HepG2 (cell line): ENCODE measurements around the gene NCAPD2. TPM values are rescaled to one million over a fixed set of nuclear protein-coding genes. Genes with fewer than 3 reads are reported as not detected.

Experiments
- BRD4 ChIP-seq: sonication (generic); formaldehyde crosslinking; IDR thresholded peaks from 2 replicates; pipeline ENCODE4 v1.4.0; 2020; ENCODE audit warnings: missing genetic modification reagents
- CBFB ChIP-seq: sonication (generic); formaldehyde crosslinking; IDR thresholded peaks from 2 replicates; pipeline ENCODE4 v1.4.0; 2020; ENCODE audit warnings: missing genetic modification reagents
- CHD2 ChIP-seq: IDR thresholded peaks from 2 replicates; pipeline ENCODE4 v1.6.1; 2011; ENCODE audit warnings: low read depth, low read length, improper control_type of control experiment
- EEA1 ChIP-seq: sonication (generic); formaldehyde crosslinking; IDR thresholded peaks from 2 replicates; pipeline ENCODE4 v1.5.1; 2020; ENCODE audit warnings: mild to moderate bottlenecking, missing genetic modification reagents, borderline replicate concordance
- FOXK2 ChIP-seq: fragments of 450-650 bp; IDR thresholded peaks from 2 replicates; pipeline ENCODE4 v1.6.1; 2016
- HDAC6 ChIP-seq: fragments of 200-600 bp; sonication (generic); IDR thresholded peaks from 2 replicates; pipeline ENCODE4 v1.7.0; 2017; ENCODE audit warnings: mild to moderate bottlenecking, antibody characterized with exemption, low read length, low read depth
- HNRNPK ChIP-seq: fragments of 200-400 bp; formaldehyde crosslinking; IDR thresholded peaks from 2 replicates; pipeline ENCODE4 v1.6.1; 2018; ENCODE audit warnings: low read length, low read depth, moderate library complexity, mild to moderate bottlenecking; ENCODE audit not compliant: poor library complexity, severe bottlenecking
- HNRNPLL ChIP-seq: fragments of 200-400 bp; formaldehyde crosslinking; IDR thresholded peaks from 2 replicates; pipeline ENCODE4 v1.6.1; 2017; ENCODE audit warnings: mild to moderate bottlenecking, low read depth, low read length; ENCODE audit not compliant: poor library complexity, severe bottlenecking
- JUNB ChIP-seq: sonication (generic); formaldehyde crosslinking; IDR thresholded peaks from 2 replicates; pipeline ENCODE4 v1.8.0; 2022; ENCODE audit warnings: missing genetic modification reagents, mild to moderate bottlenecking, borderline replicate concordance
- MXI1 ChIP-seq: IDR thresholded peaks from 3 replicates; pipeline ENCODE4 v1.6.1; 2012; ENCODE audit warnings: low read depth, low read length, inconsistent platforms, borderline replicate concordance
- NFIC ChIP-seq: IDR thresholded peaks from 2 replicates; pipeline ENCODE4 v1.6.1; 2012; ENCODE audit warnings: mild to moderate bottlenecking, low read length, inconsistent platforms
- NFYB ChIP-seq: sonication (generic); formaldehyde crosslinking; IDR thresholded peaks from 2 replicates; pipeline ENCODE4 v1.4.0; 2020; ENCODE audit warnings: missing genetic modification reagents
- PITX1 ChIP-seq: sonication (generic); formaldehyde crosslinking; IDR thresholded peaks from 2 replicates; pipeline ENCODE4 v1.5.1; 2020; ENCODE audit warnings: mild to moderate bottlenecking, missing genetic modification reagents
- PTBP1 ChIP-seq: fragments of 200-400 bp; formaldehyde crosslinking; IDR thresholded peaks from 2 replicates; pipeline ENCODE4 v1.6.1; 2018; ENCODE audit warnings: low read length, low read depth; ENCODE audit not compliant: poor library complexity, severe bottlenecking
- RXRB ChIP-seq: IDR thresholded peaks from 2 replicates; pipeline ENCODE4 v1.6.1; 2016; ENCODE audit warnings: borderline replicate concordance, missing genetic modification reagents, missing compliant biosample characterization
- SAP130 ChIP-seq: IDR thresholded peaks from 2 replicates; pipeline ENCODE4 v1.6.1; 2016; ENCODE audit warnings: low read depth
- SATB2 ChIP-seq: sonication (generic); formaldehyde crosslinking; IDR thresholded peaks from 2 replicates; pipeline ENCODE4 v1.5.0; 2020; ENCODE audit warnings: missing genetic modification reagents
- SMAD3 ChIP-seq: sonication (generic); formaldehyde crosslinking; IDR thresholded peaks from 2 replicates; pipeline ENCODE4 v1.4.0; 2020; ENCODE audit warnings: missing genetic modification reagents
- SRSF4 ChIP-seq: fragments of 200-400 bp; formaldehyde crosslinking; IDR thresholded peaks from one replicate; pipeline ENCODE4 v1.6.1; 2018; ENCODE audit warnings: mild to moderate bottlenecking, low read depth, low read length, moderate library complexity; ENCODE audit not compliant: poor library complexity, severe bottlenecking
- TFAP4 ChIP-seq: sonication (generic); IDR thresholded peaks from 2 replicates; pipeline ENCODE4 v1.6.1; 2016; ENCODE audit warnings: low read depth, borderline replicate concordance
- THAP7 ChIP-seq: sonication (generic); formaldehyde crosslinking; IDR thresholded peaks from 2 replicates; pipeline ENCODE4 v1.8.1; 2023; ENCODE audit warnings: mild to moderate bottlenecking, missing genetic modification reagents
- ZNF180 ChIP-seq: sonication (generic); formaldehyde crosslinking; IDR thresholded peaks from 2 replicates; pipeline ENCODE4 v1.4.0; 2020; ENCODE audit warnings: low read depth, missing genetic modification reagents, borderline replicate concordance
- ZNF224 ChIP-seq: sonication (generic); formaldehyde crosslinking; IDR thresholded peaks from 2 replicates; pipeline ENCODE4 v1.5.0; 2020; ENCODE audit warnings: mild to moderate bottlenecking, missing genetic modification reagents
- ZNF280B ChIP-seq: sonication (generic); formaldehyde crosslinking; IDR thresholded peaks from 2 replicates; pipeline ENCODE4 v1.5.0; 2020; ENCODE audit warnings: missing genetic modification reagents, mild to moderate bottlenecking, borderline replicate concordance
- ZNF292 ChIP-seq: sonication (generic); formaldehyde crosslinking; IDR thresholded peaks from 2 replicates; pipeline ENCODE4 v1.8.1; 2022; ENCODE audit warnings: mild to moderate bottlenecking, low read depth, missing genetic modification reagents, borderline replicate concordance
- ZNF781 ChIP-seq: sonication (generic); formaldehyde crosslinking; IDR thresholded peaks from 2 replicates; pipeline ENCODE4 v1.5.1; 2020; ENCODE audit warnings: borderline replicate concordance, mild to moderate bottlenecking, missing genetic modification reagents; ENCODE audit errors: not compliant biosample characterization
- ZSCAN12 ChIP-seq: sonication (generic); formaldehyde crosslinking; IDR thresholded peaks from 2 replicates; pipeline ENCODE4 v1.9.0; 2021; ENCODE audit warnings: mild to moderate bottlenecking, missing genetic modification reagents
- polyA plus RNA-seq, 8 experiments: library from polyadenylated mRNA; depleted of rRNA in 3 of 8; stranded (reverse) in 7 of 8; unstranded in 1 of 8; fragments of >200 nt; fragmentation: Illumina TruSeq in 4 of 8; extraction: Trizol in 4 of 8; gene quantifications; 2 replicates each; pipeline versions ENCODE4 v1.2.1 to v1.2.3, GENCODE V29; 2011 to 2016; ENCODE audit warnings: low read depth in 4 of 8, missing spikeins in 1 of 8, mixed read lengths in 1 of 8; ENCODE audit not compliant: insufficient read depth in 1 of 8
- total RNA-seq, 5 experiments: library from RNA; depleted of rRNA; stranded (reverse); fragments of >200 nt; fragmentation: Illumina TruSeq; extraction: Trizol; gene quantifications; 2 replicates each; pipeline ENCODE4 v1.2.3, GENCODE V29; 2016; ENCODE audit warnings: low read depth in 1 of 5

NCAPD2 gene
- total and polyA plus RNA-seq, 2 of the 13 experiments (the other 11 are each of a cell fraction or from before 2014, with no cell fraction given), result 51.1 to 65.6 TPM

- TF ChIP-seq ZNF292 (CRISPR knock-in tag) (no peak), PTBP1 (no peak), THAP7 (CRISPR knock-in tag) (0 out of 2 replicates have a peak, but pooled peaks have one; percentile 35), HNRNPLL (peak; percentile 80), MXI1 (peak; percentile 40; the same call in 1 of the 3 replicates), SAP130 (CRISPR knock-in tag) (0 out of 2 replicates have a peak, but pooled peaks have one; percentile 45), ZNF180 (no peak), SMAD3 (CRISPR knock-in tag) (0 out of 2 replicates have a peak, but pooled peaks have one; percentile 8), HNRNPK (peak; percentile 9), ZNF224 (CRISPR knock-in tag) (no peak; the same call in 1 of the 2 replicates), HDAC6 (no peak), PITX1 (CRISPR knock-in tag) (peak; percentile 85), RXRB (CRISPR knock-in tag) (no peak), CBFB (CRISPR knock-in tag) (peak; percentile 33; the same call in 1 of the 2 replicates), TFAP4 (no peak), ZNF781 (CRISPR knock-in tag) (peak; percentile 39), SRSF4 (peak; percentile 12), BRD4 (CRISPR knock-in tag) (0 out of 2 replicates have a peak, but pooled peaks have one; percentile 12), NFIC (no peak), CHD2 (no peak), SATB2 (CRISPR knock-in tag) (no peak), JUNB (CRISPR knock-in tag) (0 out of 2 replicates have a peak, but pooled peaks have one; percentile 32), FOXK2 (no peak), EEA1 (CRISPR knock-in tag) (0 out of 2 replicates have a peak, but pooled peaks have one; percentile 1), NFYB (CRISPR knock-in tag) (no peak), ZSCAN12 (CRISPR knock-in tag) (0 out of 2 replicates have a peak, but pooled peaks have one; percentile 56), ZNF280B (0 out of 2 replicates have a peak, but pooled peaks have one; percentile 4)
These were observed 41.2 kb downstream of the NCAPD2 start (continued) for GRCh38 chr12:6534945-6535696.
